NB4 (cell line): ENCODE data around the gene SYT8.

Source experiments
- DNase-seq: peaks from one replicate; pipeline ENCODE4 v3.0.0; 2010; ENCODE audit warnings: low read depth
- H3K4me3 ChIP-seq: one replicate; pipeline ENCODE4 v1.5.1; 2011; ENCODE audit warnings: mild to moderate bottlenecking, low read depth, low read length, moderate library complexity
- MYC ChIP-seq: IDR thresholded peaks from 2 replicates; pipeline ENCODE4 v1.6.1; 2011; ENCODE audit warnings: low read depth, low read length
- POLR2A ChIP-seq: IDR thresholded peaks from 2 replicates; pipeline ENCODE4 v1.6.1; 2011; ENCODE audit warnings: mild to moderate bottlenecking; ENCODE audit not compliant: insufficient read length; ENCODE audit errors: extremely low read depth
- TF ChIP-seq, protein P1 (sequence below): IDR thresholded peaks from one replicate; pipeline ENCODE4 v1.5.1; 2012; ENCODE audit warnings: low read depth, low read length
- TF ChIP-seq, protein P2 (sequence below): IDR thresholded peaks from 2 replicates; pipeline ENCODE4 v1.6.1; 2011; ENCODE audit warnings: low read depth, low read length

SYT8 gene

DNA sequence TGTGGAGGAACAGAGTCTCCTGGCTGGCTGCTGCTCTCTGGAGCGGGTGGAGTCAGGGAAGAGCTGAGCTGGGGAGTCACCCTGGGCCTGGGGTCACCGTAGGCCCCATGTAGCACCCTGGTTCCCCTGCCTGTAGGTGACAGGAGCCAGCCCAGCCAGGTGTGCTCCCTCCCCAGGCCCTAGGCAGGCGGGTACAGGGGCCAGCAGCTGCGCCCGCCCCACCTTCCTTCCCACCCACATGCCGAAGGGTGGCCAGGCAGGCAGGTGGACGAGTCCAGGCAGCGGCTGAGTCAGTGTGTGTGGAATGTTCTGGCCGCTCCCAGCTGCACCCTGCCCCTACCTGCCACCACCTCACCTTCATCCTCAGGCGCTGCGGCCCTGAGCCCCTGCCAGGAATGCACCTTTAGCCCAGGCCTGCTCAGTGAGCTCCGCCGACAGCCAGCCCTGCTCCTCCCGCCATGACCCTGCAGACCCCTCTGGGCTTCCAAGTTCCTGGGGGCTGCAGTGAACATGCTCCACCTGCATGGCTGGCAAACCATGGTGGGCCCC, 654 bp upstream of the SYT8 start:
- DNase-seq = no peak
- TF ChIP-seq POLR2A = no peak
- no peak for TF ChIP-seq MYC
- TF ChIP-seq, protein P1, sequence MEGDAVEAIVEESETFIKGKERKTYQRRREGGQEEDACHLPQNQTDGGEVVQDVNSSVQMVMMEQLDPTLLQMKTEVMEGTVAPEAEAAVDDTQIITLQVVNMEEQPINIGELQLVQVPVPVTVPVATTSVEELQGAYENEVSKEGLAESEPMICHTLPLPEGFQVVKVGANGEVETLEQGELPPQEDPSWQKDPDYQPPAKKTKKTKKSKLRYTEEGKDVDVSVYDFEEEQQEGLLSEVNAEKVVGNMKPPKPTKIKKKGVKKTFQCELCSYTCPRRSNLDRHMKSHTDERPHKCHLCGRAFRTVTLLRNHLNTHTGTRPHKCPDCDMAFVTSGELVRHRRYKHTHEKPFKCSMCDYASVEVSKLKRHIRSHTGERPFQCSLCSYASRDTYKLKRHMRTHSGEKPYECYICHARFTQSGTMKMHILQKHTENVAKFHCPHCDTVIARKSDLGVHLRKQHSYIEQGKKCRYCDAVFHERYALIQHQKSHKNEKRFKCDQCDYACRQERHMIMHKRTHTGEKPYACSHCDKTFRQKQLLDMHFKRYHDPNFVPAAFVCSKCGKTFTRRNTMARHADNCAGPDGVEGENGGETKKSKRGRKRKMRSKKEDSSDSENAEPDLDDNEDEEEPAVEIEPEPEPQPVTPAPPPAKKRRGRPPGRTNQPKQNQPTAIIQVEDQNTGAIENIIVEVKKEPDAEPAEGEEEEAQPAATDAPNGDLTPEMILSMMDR = no peak
- TF ChIP-seq, protein P2, sequence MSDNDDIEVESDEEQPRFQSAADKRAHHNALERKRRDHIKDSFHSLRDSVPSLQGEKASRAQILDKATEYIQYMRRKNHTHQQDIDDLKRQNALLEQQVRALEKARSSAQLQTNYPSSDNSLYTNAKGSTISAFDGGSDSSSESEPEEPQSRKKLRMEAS = no peak
- no peak overlapping the region for H3K4me3 ChIP-seq

DNA sequence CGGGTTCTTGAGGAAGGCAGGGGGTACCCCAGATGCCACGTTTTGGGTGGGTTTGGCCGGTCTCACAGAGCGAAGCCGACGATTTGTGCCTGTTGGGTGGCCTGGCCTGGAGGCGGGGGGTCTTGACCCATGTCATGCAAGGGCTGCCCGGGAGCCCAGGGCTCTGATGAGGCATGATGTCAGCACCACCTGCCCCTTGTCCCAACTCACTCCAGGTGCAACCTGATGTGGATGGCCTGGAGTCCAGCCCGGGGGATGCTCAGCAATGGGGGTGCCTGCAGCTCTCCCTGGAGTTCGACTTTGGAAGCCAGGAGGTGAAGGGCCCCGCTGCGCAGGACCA, 851 bp downstream of the SYT8 start:
- DNase-seq = no peak
- TF ChIP-seq, protein P1 = no peak
- TF ChIP-seq MYC (no peak), POLR2A (no peak)
- TF ChIP-seq, protein P2 = no peak
- H3K4me3 ChIP-seq = no peak overlapping the region

DNA sequence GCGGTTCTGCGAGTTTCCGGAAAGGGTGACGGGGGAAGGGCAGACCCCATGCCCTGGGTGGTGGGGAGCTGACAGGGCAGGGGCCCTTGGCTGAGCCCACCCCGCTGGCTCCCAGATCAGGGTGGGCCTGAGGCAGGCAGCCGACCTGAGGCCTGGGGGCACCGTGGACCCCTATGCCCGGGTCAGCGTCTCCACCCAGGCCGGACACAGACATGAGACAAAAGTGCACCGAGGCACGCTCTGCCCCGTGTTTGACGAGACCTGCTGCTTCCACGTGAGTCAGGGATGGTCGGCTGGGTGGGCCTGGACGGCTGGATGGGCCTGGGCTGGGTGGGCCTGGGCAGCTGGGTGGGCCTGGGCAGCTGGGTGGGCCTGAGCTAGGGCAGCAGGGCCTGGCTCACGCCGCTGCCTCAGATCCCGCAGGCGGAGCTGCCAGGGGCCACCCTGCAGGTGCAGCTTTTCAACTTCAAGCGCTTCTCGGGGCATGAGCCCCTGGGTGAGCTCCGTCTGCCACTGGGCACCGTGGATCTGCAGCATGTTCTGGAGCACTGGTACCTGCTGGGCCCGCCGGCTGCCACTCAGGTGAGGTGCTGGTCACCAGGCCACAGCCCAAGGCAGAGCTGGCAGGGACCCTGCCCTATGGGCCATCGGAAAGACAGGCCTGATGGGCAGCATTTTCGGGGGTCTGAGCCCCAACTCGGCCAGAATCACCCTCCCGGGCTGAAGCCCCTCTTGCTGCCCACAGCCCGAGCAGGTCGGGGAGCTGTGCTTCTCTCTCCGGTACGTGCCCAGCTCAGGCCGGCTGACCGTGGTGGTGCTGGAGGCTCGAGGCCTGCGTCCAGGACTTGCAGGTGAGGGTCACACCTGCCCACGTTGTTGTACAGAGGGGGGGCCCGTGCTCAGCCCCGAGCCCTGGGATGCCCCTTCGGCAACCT, 1.5 kb downstream of the SYT8 start:
- TF ChIP-seq MYC (no peak), POLR2A (no peak)
- TF ChIP-seq, protein P1 = no peak
- TF ChIP-seq, protein P2 = no peak
- DNase-seq = no peak
- H3K4me3 ChIP-seq = no peak overlapping the region

DNA sequence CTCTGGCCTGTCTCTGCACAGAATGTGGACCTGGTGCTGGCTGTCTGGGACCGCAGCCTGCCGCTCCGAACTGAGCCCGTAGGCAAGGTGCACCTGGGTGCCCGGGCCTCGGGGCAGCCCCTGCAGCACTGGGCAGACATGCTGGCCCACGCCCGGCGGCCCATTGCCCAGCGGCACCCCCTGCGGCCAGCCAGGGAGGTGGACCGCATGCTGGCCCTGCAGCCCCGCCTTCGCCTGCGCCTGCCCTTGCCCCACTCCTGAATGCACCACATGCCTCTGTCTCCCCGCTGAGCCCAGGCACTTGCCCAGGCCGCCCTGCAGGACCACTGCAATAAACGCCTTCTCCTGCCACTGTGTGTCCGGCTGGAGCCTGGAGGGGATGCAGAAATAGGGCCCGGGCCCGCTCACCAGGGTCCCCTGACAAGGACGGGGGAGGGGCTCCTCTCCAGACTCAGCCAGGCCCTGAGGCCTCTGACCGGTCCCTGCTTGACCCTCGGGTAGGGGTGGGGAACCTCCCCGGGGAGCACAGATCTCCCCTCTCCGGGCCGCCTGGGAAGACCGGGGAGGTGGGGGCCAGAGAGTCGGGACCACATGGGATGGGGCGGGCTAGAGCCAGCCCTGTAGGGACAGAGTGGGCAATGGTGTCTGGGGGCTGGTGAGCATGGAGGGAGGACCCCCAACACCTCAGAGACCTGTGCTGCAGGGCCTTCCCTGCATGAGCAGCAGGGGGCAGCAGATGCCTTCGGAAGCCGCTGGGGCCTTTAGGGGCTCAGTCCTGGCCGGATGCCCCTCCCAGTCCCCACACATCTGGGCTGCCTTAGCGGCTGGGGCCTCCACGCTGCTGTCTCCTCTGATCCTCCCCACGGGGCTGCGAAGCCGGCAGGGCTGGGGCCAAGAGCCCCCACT, 2.6 kb downstream of the SYT8 start:
- DNase-seq = peak; percentile 85
- no peak overlapping the region for H3K4me3 ChIP-seq
- TF ChIP-seq POLR2A (no peak), MYC (0 out of 2 replicates have a peak, but pooled peaks have one; percentile 14)
- TF ChIP-seq, protein P1 = peak; percentile 87

DNA sequence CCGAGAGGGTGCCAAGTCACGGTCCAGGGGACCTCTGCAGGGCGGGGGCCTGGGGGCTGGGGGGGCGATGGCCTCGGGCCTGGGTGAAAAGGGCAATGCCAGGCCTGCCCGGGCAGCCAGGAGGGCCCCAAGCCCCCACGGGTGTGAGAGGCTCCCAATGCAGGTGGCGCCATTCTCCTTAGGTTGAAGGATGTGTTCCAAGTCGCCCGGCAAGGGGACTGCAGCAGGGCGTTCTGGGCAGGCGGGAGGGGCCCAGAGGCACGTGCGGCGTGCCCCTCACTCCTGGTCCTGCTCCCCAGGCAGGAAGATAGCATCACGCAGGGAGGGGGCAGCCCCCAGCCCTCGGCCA, 3.3 kb downstream of the SYT8 start:
- no peak for TF ChIP-seq POLR2A
- TF ChIP-seq, protein P2 = no peak
- TF ChIP-seq MYC = no peak
- TF ChIP-seq, protein P1 = no peak
- DNase-seq = no peak
- no peak overlapping the region for H3K4me3 ChIP-seq
